ENCODE results near the gene GRIN2A.

Gene GRIN2A

DNA sequence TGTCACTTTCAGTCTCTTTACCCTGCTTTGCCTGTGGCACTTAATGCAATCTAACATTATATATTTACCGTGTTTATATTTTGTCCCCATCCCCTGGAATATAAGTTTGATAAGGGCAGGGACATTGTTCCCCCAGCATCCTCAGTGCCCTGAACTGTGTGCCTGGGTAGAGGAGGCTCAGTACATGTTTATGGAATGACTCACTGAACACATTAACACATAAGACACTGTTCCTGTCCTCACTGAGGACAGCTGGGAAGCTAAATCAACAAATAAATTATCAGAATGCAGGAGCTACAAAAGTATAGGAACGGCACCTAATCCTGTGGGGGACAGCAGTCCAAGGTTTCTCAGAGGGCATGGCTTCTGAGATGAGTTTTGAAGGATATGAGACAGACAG is 27.8 kb downstream of the GRIN2A start:
- FAIRE-seq (no peak), DNase-seq (ENCODE audit: insufficient read length) (no peak)
- no peak for TF ChIP-seq TAF1 (IDR thresholded peaks at IDR 0.05; ENCODE audit: borderline replicate concordance, low read depth, low read length)
- no peak for TF ChIP-seq POLR2A (IDR thresholded peaks at IDR 0.05; ENCODE audit: low read depth, low read length)
- no peak for TF ChIP-seq POLR2AphosphoS5 (IDR thresholded peaks at IDR 0.05; ENCODE audit: low read depth, low read length)

DNA sequence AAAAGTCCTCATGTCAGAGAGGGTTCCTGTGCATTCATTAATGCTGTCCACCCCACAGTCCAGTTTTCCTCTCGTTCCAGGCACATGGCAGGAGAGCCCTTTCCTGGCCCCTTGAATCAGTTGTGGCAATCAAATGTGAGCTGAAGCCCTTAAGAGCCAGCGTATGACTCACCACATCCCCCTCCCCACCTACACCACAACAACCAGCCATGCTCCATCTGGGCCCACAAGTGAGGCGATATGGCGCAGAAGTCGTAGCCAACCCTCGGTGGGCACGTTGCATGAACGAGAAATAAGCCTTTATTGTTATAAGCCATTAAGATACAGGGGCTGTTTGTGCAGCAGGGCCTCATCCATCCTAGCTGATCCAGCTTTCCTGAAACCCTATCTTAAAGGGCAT is 28.2 kb downstream of the GRIN2A start:
- FAIRE-seq, result no peak
- no peak for TF ChIP-seq TAF1 (IDR thresholded peaks at IDR 0.05; ENCODE audit: borderline replicate concordance, low read depth, low read length)
- no peak for TF ChIP-seq POLR2A (IDR thresholded peaks at IDR 0.05; ENCODE audit: low read depth, low read length)
- TF ChIP-seq POLR2AphosphoS5 (IDR thresholded peaks at IDR 0.05; ENCODE audit: low read depth, low read length), result no peak
- no peak for DNase-seq (ENCODE audit: insufficient read length)

DNA sequence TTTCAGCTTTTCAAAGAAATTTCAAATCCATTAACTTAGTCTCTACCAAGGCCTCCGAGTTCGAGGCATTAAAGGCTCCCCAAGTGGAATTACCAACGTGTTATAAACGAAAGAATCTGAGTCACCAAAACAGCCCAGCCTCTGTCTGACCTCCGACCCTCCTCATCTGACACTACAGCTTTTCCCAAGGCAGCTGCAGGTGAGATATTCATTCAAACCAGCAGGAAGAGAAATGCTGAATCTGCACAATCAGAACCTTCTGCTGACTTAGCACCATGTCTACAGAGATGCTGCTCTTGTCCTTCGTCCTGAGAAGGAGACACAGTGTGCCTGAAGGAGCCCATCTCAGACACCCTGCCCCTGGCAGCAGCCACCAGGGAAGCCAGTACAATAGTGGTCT is 30.5 kb downstream of the GRIN2A start:
- no peak for FAIRE-seq
- TF ChIP-seq POLR2A (IDR thresholded peaks at IDR 0.05; ENCODE audit: low read depth, low read length) (no peak), POLR2AphosphoS5 (IDR thresholded peaks at IDR 0.05; ENCODE audit: low read depth, low read length) (no peak), TAF1 (IDR thresholded peaks at IDR 0.05; ENCODE audit: borderline replicate concordance, low read depth, low read length) (no peak)
- no peak for DNase-seq (ENCODE audit: insufficient read length)

DNA sequence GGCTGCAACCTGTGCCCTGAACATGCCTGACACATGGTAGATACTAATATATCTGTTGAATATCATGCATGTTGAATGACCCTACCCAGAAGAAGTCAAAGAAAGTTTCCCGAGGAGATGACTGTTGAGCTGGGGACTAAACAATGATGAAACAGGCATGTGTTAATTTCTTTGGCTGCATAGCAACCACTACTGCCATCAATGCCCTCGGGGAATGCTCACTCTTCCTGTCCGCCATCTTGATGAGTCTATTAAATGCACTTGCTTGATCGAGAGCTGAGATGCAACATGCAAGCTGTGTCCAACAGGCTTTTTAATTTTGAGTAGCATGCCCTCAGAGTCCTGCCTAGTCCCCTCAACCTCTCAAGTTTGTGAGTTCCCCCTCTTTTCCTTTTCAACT is 31.3 kb downstream of the GRIN2A start:
- TF ChIP-seq POLR2A (IDR thresholded peaks at IDR 0.05; ENCODE audit: low read depth, low read length) (no peak), POLR2AphosphoS5 (IDR thresholded peaks at IDR 0.05; ENCODE audit: low read depth, low read length) (no peak), TAF1 (IDR thresholded peaks at IDR 0.05; ENCODE audit: borderline replicate concordance, low read depth, low read length) (no peak)
- no peak for DNase-seq (ENCODE audit: insufficient read length)
- no peak for FAIRE-seq

DNA sequence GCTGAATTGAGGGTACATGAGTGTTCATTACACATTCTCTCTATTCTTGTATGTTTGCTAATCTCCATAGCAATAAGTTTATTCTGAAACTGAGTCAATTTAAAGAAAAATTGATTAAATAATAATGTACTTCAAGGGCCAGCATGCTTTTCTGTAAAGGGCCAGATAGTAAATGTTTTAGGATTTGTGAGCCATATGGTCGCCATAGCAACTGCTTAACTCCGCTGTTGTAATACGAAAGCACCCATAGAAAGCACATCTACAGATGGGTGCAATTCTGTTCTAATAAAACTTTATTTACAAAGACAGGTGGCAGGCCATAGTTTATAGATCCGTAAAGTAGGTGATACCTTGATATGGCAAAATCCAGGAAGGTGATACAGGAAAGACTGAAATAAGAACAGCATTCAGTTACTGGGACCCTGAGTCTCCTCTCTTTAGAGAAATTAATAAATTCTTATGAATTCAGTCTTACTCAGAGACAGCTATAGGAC is 36.6 kb downstream of the GRIN2A start:
- DNase-seq (ENCODE audit: insufficient read length), result no peak
- no peak for FAIRE-seq
- no peak for TF ChIP-seq POLR2AphosphoS5 (IDR thresholded peaks at IDR 0.05; ENCODE audit: low read depth, low read length)
- no peak for TF ChIP-seq TAF1 (IDR thresholded peaks at IDR 0.05; ENCODE audit: borderline replicate concordance, low read depth, low read length)
- no peak for TF ChIP-seq POLR2A (IDR thresholded peaks at IDR 0.05; ENCODE audit: low read depth, low read length)

DNA sequence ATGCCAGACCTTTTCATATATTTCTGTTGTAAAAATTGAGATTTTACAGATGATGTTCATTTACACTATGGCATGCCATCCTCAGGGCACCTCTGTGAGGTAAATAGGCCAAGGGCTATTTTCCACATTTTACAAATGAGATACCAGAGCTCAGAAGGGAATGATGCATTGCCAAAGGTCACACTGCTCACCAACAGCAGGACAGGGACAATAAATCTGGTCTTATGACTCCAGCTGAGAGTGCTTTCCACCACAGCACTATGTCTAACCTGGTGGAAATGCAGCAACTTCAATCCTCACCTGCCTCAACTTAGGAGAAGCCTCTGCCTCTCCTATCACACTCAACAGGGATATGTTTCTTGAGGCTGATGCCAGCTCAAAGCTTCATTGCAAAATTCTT is 40.6 kb downstream of the GRIN2A start:
- FAIRE-seq, result no peak
- TF ChIP-seq POLR2AphosphoS5 (IDR thresholded peaks at IDR 0.05; ENCODE audit: low read depth, low read length) (no peak), POLR2A (IDR thresholded peaks at IDR 0.05; ENCODE audit: low read depth, low read length) (no peak), TAF1 (IDR thresholded peaks at IDR 0.05; ENCODE audit: borderline replicate concordance, low read depth, low read length) (no peak)
- DNase-seq (ENCODE audit: insufficient read length), result no peak

DNA sequence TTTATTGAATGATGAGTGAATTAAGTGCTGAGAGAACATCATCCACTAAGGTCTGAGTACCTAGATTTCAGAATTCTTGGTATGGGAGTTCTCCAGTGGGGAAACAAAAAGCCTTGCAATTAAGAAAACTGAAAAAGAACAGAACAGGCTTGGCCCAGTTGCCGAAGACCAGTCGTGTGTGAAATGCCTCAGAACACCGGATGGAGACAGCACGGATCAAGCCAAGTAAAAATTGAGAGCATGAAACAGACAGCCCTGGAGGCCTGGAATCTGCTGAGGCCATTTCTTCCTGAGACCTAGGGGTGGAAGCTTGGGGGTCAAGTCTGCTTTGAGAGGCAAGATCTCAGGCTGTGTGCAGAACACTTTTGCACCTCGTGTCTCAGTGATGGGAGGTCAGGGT is 43.3 kb downstream of the GRIN2A start:
- DNase-seq (ENCODE audit: insufficient read length) (no peak), FAIRE-seq (no peak)
- TF ChIP-seq POLR2AphosphoS5 (IDR thresholded peaks at IDR 0.05; ENCODE audit: low read depth, low read length), result no peak
- TF ChIP-seq TAF1 (IDR thresholded peaks at IDR 0.05; ENCODE audit: borderline replicate concordance, low read depth, low read length), result no peak
- TF ChIP-seq POLR2A (IDR thresholded peaks at IDR 0.05; ENCODE audit: low read depth, low read length), result no peak

DNA sequence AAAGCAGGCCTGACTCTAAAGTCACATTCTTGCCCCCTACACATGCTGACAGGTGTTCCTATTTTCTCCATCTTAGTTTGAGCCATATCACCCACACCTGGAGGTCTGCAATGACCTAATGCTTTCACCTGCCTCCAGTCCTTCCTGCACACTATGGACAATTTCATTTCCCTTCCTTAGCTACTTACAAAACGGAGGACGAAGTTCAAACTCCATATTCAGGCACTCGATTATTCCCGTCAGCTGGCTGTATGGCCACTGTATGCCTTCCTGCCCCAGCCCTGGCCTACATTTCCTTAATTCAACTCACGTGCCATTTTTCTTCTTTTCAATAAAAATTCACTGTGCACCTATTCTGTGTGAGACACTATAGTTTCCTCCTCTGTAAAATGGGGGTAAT is 44.9 kb downstream of the GRIN2A start:
- DNase-seq (ENCODE audit: insufficient read length) (no peak), FAIRE-seq (no peak)
- no peak for TF ChIP-seq POLR2A (IDR thresholded peaks at IDR 0.05; ENCODE audit: low read depth, low read length)
- TF ChIP-seq POLR2AphosphoS5 (IDR thresholded peaks at IDR 0.05; ENCODE audit: low read depth, low read length), result no peak
- TF ChIP-seq TAF1 (IDR thresholded peaks at IDR 0.05; ENCODE audit: borderline replicate concordance, low read depth, low read length), result no peak

DNA sequence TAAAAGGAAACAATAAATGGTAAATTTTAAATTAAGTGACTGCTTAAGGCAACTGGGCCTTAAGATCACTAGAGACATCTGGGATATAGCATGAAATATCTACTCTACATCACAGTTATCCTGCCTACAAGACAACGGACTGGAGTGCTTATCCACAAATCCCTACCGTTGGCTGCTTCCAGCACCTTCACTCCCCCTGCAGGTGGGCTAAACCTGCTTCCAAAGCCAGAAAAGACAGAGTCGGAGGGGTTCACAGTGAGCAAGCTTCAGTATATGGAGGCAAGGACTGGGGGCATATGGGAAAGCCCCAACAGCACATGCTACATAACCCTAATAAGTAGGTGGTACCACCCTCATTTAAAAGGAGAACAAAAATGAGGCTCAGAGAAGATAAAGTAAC is 45.3 kb downstream of the GRIN2A start:
- DNase-seq (ENCODE audit: insufficient read length), result no peak
- FAIRE-seq, result no peak

DNA sequence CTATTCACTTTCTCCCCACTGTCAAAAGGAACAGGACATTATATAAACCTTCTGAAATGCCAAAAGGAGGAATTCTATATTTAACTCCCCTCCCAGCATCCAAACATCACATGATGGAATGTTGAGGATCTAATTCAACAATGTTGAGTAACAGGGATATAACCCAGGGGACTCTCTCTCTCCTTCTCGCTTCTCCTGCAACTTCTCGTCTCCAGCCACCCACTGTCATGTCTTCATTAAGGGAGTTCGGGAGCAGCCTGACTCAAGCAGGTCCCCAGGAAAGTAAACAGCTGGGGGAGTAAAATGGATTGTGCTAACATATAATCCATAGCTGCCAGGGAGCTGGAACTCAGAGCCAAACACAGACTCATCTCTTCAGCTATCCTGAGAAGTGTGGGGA is 51.7 kb downstream of the GRIN2A start:
- TF ChIP-seq POLR2A (IDR thresholded peaks at IDR 0.05; ENCODE audit: low read depth, low read length), result no peak
- no peak for TF ChIP-seq TAF1 (IDR thresholded peaks at IDR 0.05; ENCODE audit: borderline replicate concordance, low read depth, low read length)
- no peak for TF ChIP-seq POLR2AphosphoS5 (IDR thresholded peaks at IDR 0.05; ENCODE audit: low read depth, low read length)
- DNase-seq (ENCODE audit: insufficient read length) (no peak), FAIRE-seq (no peak)

More for the DNA sequence above, 45.3 kb downstream of the GRIN2A start:
- TF ChIP-seq POLR2AphosphoS5 (IDR thresholded peaks at IDR 0.05; ENCODE audit: low read depth, low read length), result no peak
- no peak for TF ChIP-seq POLR2A (IDR thresholded peaks at IDR 0.05; ENCODE audit: low read depth, low read length)
- no peak for TF ChIP-seq TAF1 (IDR thresholded peaks at IDR 0.05; ENCODE audit: borderline replicate concordance, low read depth, low read length)

DNA sequence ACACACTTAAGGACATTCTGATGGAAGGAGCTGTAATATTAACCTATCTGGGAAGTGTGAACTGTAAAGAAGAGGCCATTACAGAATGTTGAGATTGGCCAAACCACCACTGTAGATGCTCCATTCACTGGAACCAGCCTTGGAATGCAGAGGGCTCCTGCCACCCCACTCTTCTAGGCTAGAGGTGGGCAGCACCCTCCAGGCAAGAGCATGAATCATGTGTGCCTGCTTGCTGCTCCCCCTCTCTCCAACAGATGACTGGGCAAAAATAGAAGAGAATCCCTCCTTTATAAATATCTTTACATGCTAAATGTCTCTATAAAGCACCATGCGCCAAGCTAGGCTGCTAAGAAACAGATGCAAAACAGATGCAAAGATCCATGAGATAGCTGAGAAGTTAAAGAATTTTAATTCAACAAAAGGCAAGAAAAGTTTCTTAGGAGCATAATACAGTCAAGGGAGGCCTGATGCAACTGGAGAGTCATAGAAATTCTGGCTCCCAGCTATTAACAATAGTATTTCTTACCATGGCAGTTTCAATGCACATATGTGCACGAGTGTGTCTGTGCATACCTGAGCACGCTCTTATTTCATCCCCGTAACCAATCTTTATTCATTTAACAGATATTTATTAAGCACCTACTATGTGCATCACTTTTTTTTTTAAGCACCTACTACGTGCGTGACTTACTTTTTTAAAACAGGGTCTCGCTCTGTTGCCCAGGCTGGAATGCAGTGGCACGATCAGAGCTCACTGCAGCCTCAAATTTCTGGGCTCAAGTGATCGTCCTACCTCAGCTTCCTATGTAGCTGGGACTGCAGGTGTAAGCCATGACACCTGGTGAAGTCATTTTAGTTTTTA is 53.6 kb downstream of the GRIN2A start:
- DNase-seq (ENCODE audit: insufficient read length) (no peak), FAIRE-seq (no peak)
- TF ChIP-seq POLR2A (IDR thresholded peaks at IDR 0.05; ENCODE audit: low read depth, low read length) (no peak), POLR2AphosphoS5 (IDR thresholded peaks at IDR 0.05; ENCODE audit: low read depth, low read length) (no peak), TAF1 (IDR thresholded peaks at IDR 0.05; ENCODE audit: borderline replicate concordance, low read depth, low read length) (no peak)

DNA sequence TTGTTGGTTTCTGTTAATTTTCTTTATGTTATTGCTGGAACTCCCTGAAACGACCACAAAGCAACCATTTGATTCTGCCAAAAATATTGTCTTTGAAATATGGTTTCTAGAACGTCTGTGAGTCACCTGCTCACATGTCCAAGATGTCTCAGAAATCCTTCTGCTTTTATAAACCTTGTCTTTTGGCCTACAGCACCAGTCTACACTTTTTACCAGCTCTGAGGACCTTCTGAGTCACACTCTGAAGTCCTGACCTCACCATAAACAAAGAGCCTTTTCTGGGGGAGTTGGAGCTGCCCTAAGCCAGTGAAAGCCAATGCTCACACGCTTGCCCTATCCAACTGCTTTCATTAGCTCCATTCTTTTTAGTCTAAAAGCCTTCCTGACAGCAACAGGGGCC is 55.5 kb downstream of the GRIN2A start:
- FAIRE-seq (no peak), DNase-seq (ENCODE audit: insufficient read length) (no peak)
- TF ChIP-seq POLR2AphosphoS5 (IDR thresholded peaks at IDR 0.05; ENCODE audit: low read depth, low read length) (no peak), TAF1 (IDR thresholded peaks at IDR 0.05; ENCODE audit: borderline replicate concordance, low read depth, low read length) (no peak), POLR2A (IDR thresholded peaks at IDR 0.05; ENCODE audit: low read depth, low read length) (no peak)
